ENCODE data around the gene RBP3. TPM values are rescaled to one million over a fixed set of nuclear protein-coding genes. Genes with fewer than 3 reads are reported as not detected.

RBP3 gene
- total RNA-seq, 6 experiments from 2014 or later, result not detected

DNA sequence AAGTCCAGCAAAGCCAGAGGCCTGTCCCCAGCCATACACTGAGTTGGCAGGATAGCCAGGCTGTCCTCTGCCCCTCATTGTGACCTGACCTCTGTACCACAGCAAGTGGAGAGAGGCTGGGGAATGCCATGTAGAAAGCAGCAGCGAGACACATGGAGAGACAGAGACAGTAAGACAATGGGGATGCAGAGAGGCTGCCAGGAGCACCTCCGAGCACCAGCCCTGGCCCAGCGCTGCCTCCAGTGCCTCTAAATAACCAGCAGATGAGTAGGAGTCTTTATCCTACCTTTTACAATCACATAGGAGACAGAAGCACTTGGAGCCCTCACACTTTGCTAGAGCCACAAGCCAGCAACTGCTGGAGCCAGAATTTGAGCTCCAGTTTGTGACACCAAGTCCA, 17.8 kb upstream of the RBP3 start:
- Mint-ChIP-seq H3K36me3 (ENCODE audit: low read depth) (no peaks in the 10 kb centered on the region), H3K9me3 (no peaks in the 10 kb centered on the region), H3K4me1 (ENCODE audit: low read depth) (no peaks in the 10 kb centered on the region), H3K27ac (no peak overlapping the region), H3K27me3 (ENCODE audit: insufficient read depth) (peaks cover 23% of the 10 kb centered on the region), H3K4me3 (no peak overlapping the region)
- TF ChIP-seq, protein P1, sequence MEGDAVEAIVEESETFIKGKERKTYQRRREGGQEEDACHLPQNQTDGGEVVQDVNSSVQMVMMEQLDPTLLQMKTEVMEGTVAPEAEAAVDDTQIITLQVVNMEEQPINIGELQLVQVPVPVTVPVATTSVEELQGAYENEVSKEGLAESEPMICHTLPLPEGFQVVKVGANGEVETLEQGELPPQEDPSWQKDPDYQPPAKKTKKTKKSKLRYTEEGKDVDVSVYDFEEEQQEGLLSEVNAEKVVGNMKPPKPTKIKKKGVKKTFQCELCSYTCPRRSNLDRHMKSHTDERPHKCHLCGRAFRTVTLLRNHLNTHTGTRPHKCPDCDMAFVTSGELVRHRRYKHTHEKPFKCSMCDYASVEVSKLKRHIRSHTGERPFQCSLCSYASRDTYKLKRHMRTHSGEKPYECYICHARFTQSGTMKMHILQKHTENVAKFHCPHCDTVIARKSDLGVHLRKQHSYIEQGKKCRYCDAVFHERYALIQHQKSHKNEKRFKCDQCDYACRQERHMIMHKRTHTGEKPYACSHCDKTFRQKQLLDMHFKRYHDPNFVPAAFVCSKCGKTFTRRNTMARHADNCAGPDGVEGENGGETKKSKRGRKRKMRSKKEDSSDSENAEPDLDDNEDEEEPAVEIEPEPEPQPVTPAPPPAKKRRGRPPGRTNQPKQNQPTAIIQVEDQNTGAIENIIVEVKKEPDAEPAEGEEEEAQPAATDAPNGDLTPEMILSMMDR (IDR thresholded peaks at IDR 0.05), result no peak
- DNase-seq, result no peak

DNA sequence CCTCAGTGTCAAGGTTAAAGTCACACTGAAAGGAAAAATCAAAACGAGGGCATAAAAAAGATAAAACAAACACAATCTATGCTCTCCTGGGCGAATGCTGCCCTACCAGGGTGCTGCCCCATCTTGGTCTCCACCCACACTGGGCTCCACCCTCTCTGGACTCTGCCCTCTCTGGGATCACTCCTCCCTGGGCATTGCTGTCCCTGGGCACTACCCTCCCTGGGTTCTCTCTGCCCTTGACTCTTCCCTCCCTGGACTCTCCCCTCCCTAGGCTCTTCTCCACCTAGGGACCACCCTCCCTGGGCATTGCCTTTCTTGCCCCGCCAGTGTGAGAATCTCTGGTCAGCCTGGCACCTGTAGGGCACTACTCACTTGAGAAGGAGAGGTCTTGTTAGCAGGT, 17.4 kb upstream of the RBP3 start:
- Mint-ChIP-seq H3K27me3 (ENCODE audit: insufficient read depth) (peaks cover 23% of the 10 kb centered on the region), H3K4me1 (ENCODE audit: low read depth) (no peaks in the 10 kb centered on the region), H3K27ac (no peak overlapping the region), H3K36me3 (ENCODE audit: low read depth) (no peaks in the 10 kb centered on the region), H3K9me3 (no peaks in the 10 kb centered on the region), H3K4me3 (no peak overlapping the region)
- no peak for DNase-seq
- TF ChIP-seq, protein P1 (IDR thresholded peaks at IDR 0.05), result no peak

DNA sequence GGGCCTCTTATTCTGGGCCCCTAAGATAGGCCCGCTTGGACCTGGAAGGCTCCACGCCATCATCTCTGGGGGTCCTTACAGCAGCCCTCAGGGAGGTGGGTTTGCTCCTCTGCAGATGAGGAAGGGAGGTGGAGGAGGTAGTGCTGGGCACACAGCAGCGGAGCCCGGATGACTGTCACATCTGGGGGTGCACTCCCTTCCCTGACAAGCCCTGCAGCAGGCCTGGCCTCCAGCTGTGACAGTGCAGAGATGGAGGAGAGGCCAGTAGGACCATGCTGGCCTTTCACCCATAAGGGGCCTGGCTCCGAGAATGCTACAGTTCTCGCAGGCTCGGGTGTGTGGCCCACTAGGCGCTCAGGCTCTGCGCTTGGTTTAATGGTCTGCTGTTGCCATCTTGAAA, 16.7 kb upstream of the RBP3 start:
- DNase-seq, result no peak
- Mint-ChIP-seq H3K36me3 (ENCODE audit: low read depth) (no peaks in the 10 kb centered on the region), H3K27me3 (ENCODE audit: insufficient read depth) (peaks cover 20% of the 10 kb centered on the region), H3K27ac (no peak overlapping the region), H3K4me1 (ENCODE audit: low read depth) (peaks cover 5% of the 10 kb centered on the region), H3K9me3 (no peaks in the 10 kb centered on the region), H3K4me3 (no peak overlapping the region)
- TF ChIP-seq, protein P1 (IDR thresholded peaks at IDR 0.05), result no peak

DNA sequence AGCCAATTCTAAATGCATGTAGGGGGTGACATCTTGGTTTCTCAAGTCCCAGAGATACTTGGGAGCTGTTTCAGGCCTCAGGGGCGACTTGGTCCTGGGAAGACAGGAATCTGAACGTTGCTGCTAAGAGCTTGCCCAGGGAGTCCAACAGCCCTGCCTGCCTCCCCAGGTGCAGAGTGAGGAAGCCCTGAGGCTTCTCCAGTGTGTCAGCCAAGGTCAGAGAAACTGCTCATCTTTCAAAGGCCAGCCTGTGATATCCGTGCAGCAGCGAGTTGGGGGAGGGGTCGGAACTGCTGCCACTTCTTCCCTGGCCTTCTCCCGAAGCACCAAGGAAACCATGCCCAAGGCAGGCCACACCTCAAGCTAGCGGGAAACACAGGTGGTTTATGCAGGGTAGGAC, 16.2 kb upstream of the RBP3 start:
- H3K27me3 Mint-ChIP-seq (ENCODE audit: insufficient read depth), result peaks cover 20% of the 10 kb centered on the region
- no peaks in the 10 kb centered on the region for H3K36me3 Mint-ChIP-seq (ENCODE audit: low read depth)
- TF ChIP-seq, protein P1 (IDR thresholded peaks at IDR 0.05), result no peak
- no peak overlapping the region for H3K4me3 Mint-ChIP-seq
- peaks cover 10% of the 10 kb centered on the region for H3K4me1 Mint-ChIP-seq (ENCODE audit: low read depth)
- H3K27ac Mint-ChIP-seq, result no peak overlapping the region
- DNase-seq, result no peak
- no peaks in the 10 kb centered on the region for H3K9me3 Mint-ChIP-seq

DNA sequence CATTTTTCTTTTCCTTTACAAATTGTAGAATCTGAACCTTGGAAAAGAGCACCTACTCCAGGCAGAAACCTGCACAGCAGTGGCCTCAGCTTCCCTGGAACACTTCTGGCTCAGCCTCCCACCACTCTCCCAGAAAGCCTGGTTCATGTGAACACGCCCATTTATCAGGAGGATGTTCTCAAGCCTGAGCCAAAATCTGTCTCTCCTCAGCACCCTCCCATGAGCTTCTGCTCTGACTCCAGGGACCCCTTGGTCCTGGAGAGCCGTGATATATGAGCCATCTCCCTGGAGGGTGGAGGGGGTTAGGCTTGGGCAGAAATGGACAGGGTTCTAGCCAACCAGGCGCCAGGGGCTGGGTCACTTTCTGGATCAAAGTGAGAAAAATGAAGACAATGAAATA, 15.8 kb upstream of the RBP3 start:
- no peaks in the 10 kb centered on the region for H3K9me3 Mint-ChIP-seq
- H3K36me3 Mint-ChIP-seq (ENCODE audit: low read depth), result no peaks in the 10 kb centered on the region
- peaks cover 20% of the 10 kb centered on the region for H3K27me3 Mint-ChIP-seq (ENCODE audit: insufficient read depth)
- no peak overlapping the region for H3K27ac Mint-ChIP-seq
- H3K4me1 Mint-ChIP-seq (ENCODE audit: low read depth), result peaks cover 13% of the 10 kb centered on the region
- DNase-seq, result no peak
- TF ChIP-seq, protein P1 (IDR thresholded peaks at IDR 0.05), result no peak
- no peak overlapping the region for H3K4me3 Mint-ChIP-seq

DNA sequence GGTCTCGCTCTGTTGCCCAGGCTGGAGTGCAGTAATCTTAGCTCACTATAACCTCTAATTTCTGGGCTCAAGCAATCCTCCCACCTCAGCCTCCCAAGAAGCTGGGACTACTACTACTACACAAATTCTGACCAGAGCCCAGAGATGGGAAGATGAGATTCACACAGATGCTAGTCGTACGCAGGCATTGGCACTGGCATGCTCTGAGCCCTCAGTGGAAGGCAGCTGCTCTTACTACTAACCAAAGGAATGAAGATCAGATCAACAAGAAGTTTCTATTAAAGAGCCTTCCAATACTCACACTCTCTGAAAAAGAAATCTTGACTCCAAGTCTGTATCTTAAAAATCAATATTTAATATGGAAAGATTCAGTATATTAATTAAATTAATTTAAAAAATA, 15.2 kb upstream of the RBP3 start:
- Mint-ChIP-seq H3K4me1 (ENCODE audit: low read depth) (peaks cover 13% of the 10 kb centered on the region), H3K9me3 (no peaks in the 10 kb centered on the region), H3K4me3 (no peak overlapping the region), H3K36me3 (ENCODE audit: low read depth) (no peaks in the 10 kb centered on the region), H3K27ac (no peak overlapping the region), H3K27me3 (ENCODE audit: insufficient read depth) (peaks cover 20% of the 10 kb centered on the region)
- no peak for DNase-seq
- TF ChIP-seq, protein P1 (IDR thresholded peaks at IDR 0.05), result no peak
